ENCODE measurements around the gene FES. TPM values are rescaled to one million over a fixed set of nuclear protein-coding genes. Genes with fewer than 3 reads are reported as not detected.

FES gene
- polyA plus RNA-seq, 1 donor from 2014 or later: not detected

- Histone ChIP-seq H3F3A (ENCODE audit: insufficient read depth, low read length, poor library complexity, severe bottlenecking) (no peaks in the 10 kb centered on the region), H3K79me2 (replicated peaks; ENCODE audit: insufficient read depth, low read length) (no peaks in the 10 kb centered on the region), H3K27me3 (ENCODE audit: insufficient read depth, low read depth, low read length) (no peaks in the 10 kb centered on the region), H4K20me1 (ENCODE audit: insufficient read depth) (no peaks in the 10 kb centered on the region), H3K27ac (ENCODE audit: low read length) (no peak overlapping the region), H3K9me3 (ENCODE audit: low read length) (no peaks in the 10 kb centered on the region), H3K4me2 (ENCODE audit: low read length) (no peak overlapping the region), H3K4me3 (ENCODE audit: low read length) (no peak overlapping the region), H3K9me2 (ENCODE audit: insufficient read depth, low read length) (no peaks in the 10 kb centered on the region), H3K9ac (ENCODE audit: low read length) (no peak overlapping the region), H3K36me3 (ENCODE audit: insufficient read depth, low read length) (no peaks in the 10 kb centered on the region), H2AFZ (ENCODE audit: low read depth, low read length) (no peak overlapping the region)
- TF ChIP-seq POLR2AphosphoS5 (IDR thresholded peaks at IDR 0.05): no peak
- no peak for TF ChIP-seq SMC3 (conservative IDR thresholded peaks at IDR 0.05; ENCODE audit: poor library complexity)
- TF ChIP-seq REST (IDR thresholded peaks at IDR 0.05; ENCODE audit: borderline replicate concordance): no peak
- no peak for TF ChIP-seq EZH2 (IDR thresholded peaks at IDR 0.05; ENCODE audit: borderline replicate concordance, insufficient read depth, low read length, poor library complexity, severe bottlenecking)
- TF ChIP-seq EP300 (conservative IDR thresholded peaks at IDR 0.05; ENCODE audit: poor library complexity, severe bottlenecking): no peak
- TF ChIP-seq TAF1 (IDR thresholded peaks at IDR 0.05; ENCODE audit: low read depth): no peak
- no peak for TF ChIP-seq CTCF (IDR thresholded peaks at IDR 0.05; ENCODE audit: poor library complexity, severe bottlenecking)
Measured at GRCh38 chr15:90915808-90916440, 31.6 kb downstream of the FES start.

- H3K27ac ChIP-seq (ENCODE audit: low read length): no peak overlapping the region
- H3K9me3 ChIP-seq (ENCODE audit: low read length): no peaks in the 10 kb centered on the region
- H3K4me3 ChIP-seq (ENCODE audit: low read length): no peak overlapping the region
- no peaks in the 10 kb centered on the region for H3K9me2 ChIP-seq (ENCODE audit: insufficient read depth, low read length)
- no peak overlapping the region for H2AFZ ChIP-seq (ENCODE audit: low read depth, low read length)
- TF ChIP-seq REST (IDR thresholded peaks at IDR 0.05; ENCODE audit: borderline replicate concordance): no peak
- no peaks in the 10 kb centered on the region for H3K36me3 ChIP-seq (ENCODE audit: insufficient read depth, low read length)
- no peaks in the 10 kb centered on the region for H4K20me1 ChIP-seq (ENCODE audit: insufficient read depth)
- H3K4me2 ChIP-seq (ENCODE audit: low read length): no peak overlapping the region
- H3K27me3 ChIP-seq (ENCODE audit: insufficient read depth, low read depth, low read length): no peaks in the 10 kb centered on the region
- H3K9ac ChIP-seq (ENCODE audit: low read length): no peak overlapping the region
- H3K79me2 ChIP-seq (replicated peaks; ENCODE audit: insufficient read depth, low read length): no peaks in the 10 kb centered on the region
- H3F3A ChIP-seq (ENCODE audit: insufficient read depth, low read length, poor library complexity, severe bottlenecking): no peaks in the 10 kb centered on the region
Measured at GRCh38 chr15:90916461-90916860, 32.2 kb downstream of the FES start.
